WTC11 (cell line): ENCODE measurements around the gene MRC2.
"Not testable (repeated sequence)": the region's sequence is repeated elsewhere in the genome, so short reads cannot be mapped to it uniquely, and the experiment has no call there.

Source experiments
- ATF2 ChIP-seq: sonication (generic); formaldehyde crosslinking; IDR thresholded peaks from 2 replicates; pipeline ENCODE4 v1.8.1; 2022; ENCODE audit warnings: low read depth, missing genetic modification reagents, borderline replicate concordance
- CREM ChIP-seq: sonication (generic); formaldehyde crosslinking; IDR thresholded peaks from 2 replicates; pipeline ENCODE4 v1.8.1; 2022; ENCODE audit warnings: mild to moderate bottlenecking, missing genetic modification reagents, moderate library complexity
- CTCF ChIP-seq: fragments of 200-600 bp; IDR thresholded peaks from 2 replicates; pipeline ENCODE4 v1.8.0; 2022; ENCODE audit warnings: antibody characterized with exemption
- ETV6 ChIP-seq: sonication (generic); formaldehyde crosslinking; IDR thresholded peaks from 2 replicates; pipeline ENCODE4 v1.8.1; 2022; ENCODE audit warnings: mild to moderate bottlenecking, missing genetic modification reagents
- HMGA2 ChIP-seq: fragments of 250-450 bp; sonication (Bioruptor Pico); IDR thresholded peaks from 2 replicates; pipeline ENCODE4 v1.4.0; 2021; ENCODE audit warnings: mild to moderate bottlenecking, moderate library complexity
- HMGXB4 ChIP-seq: sonication (generic); formaldehyde crosslinking; IDR thresholded peaks from 2 replicates; pipeline ENCODE4 v1.8.1; 2023; ENCODE audit warnings: mild to moderate bottlenecking, moderate library complexity, missing genetic modification reagents
- PRRX2 ChIP-seq: fragments of 250-450 bp; sonication (Bioruptor Pico); IDR thresholded peaks from 2 replicates; pipeline ENCODE4 v1.8.0; 2021; ENCODE audit warnings: mild to moderate bottlenecking
- SMAD4 ChIP-seq: sonication (generic); formaldehyde crosslinking; IDR thresholded peaks from 2 replicates; pipeline ENCODE4 v1.8.0; 2022; ENCODE audit warnings: mild to moderate bottlenecking, missing genetic modification reagents
- ZNF416 ChIP-seq: fragments of 250-450 bp; sonication (Bioruptor Pico); IDR thresholded peaks from 2 replicates; pipeline ENCODE4 v1.9.0; 2021; ENCODE audit warnings: mild to moderate bottlenecking, inconsistent platforms
- ZNF512 ChIP-seq: sonication (generic); formaldehyde crosslinking; IDR thresholded peaks from 2 replicates; pipeline ENCODE4 v1.8.1; 2022; ENCODE audit warnings: missing genetic modification reagents, borderline replicate concordance

GRCh38 chr17:62613095-62613494 lies 14.4 kb upstream of the MRC2 start:
- TF ChIP-seq CTCF; ZNF512; HMGXB4; ZNF416; PRRX2 (CRISPR knock-in tag); ATF2; SMAD4 (CRISPR knock-in tag); HMGA2 (CRISPR knock-in tag); CREM (CRISPR knock-in tag); ETV6 (CRISPR knock-in tag): not testable (repeated sequence)
